ENCODE measurements around the gene MAMDC4. TPM values are rescaled to one million over a fixed set of nuclear protein-coding genes. Genes with fewer than 3 reads are reported as not detected.
"Not testable (repeated sequence)": the region's sequence is repeated elsewhere in the genome, so short reads cannot be mapped to it uniquely, and the experiment has no call there.

MAMDC4 gene
- total RNA-seq, 4 donors from 2014 or later = 1.0 to 2.2 (median 1.8) TPM

DNA sequence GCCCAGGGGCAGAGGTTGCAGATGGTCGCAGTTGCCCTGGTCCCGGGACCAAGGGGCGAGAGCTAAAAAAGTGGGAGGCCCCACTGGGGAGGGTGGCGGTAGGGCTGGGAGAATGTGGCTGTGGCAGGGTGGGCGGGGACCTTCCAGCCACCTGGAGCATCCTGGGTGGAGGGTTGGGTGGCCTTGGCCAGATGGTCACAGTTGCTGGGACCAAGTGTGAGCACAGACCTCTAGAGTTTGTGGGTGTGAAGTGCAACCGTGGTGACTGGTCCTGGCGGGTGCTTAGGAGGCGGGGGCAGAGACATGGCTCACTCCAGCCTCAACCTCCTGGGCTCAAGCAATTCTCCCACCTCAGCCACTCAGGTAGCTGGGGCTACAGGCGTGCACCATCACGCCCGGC is 28.5 kb downstream of the MAMDC4 start:
- no peak for ATAC-seq
- peaks cover 4% of the 10 kb centered on the region for H3K27me3 ChIP-seq
- H3K27ac ChIP-seq = no peak overlapping the region
- no peaks in the 10 kb centered on the region for H3K36me3 ChIP-seq
- no peaks in the 10 kb centered on the region for H3K9me3 ChIP-seq
- peaks cover 0 to 16% (median 11%) of the 10 kb centered on the region in 3 donors for H3K4me1 ChIP-seq
- TF ChIP-seq POLR2A (IDR thresholded peaks at IDR 0.05) (no peak), POLR2AphosphoS5 (IDR thresholded peaks at IDR 0.05) (no peak), EP300 (IDR thresholded peaks at IDR 0.05) (no peak), CTCF (IDR thresholded peaks at IDR 0.05) (no peak)
- H3K4me3 ChIP-seq = no peak overlapping the region
- WGBS, 2 donors (ENCODE audit: low coverage in 1 of 2) = 80% methylated on average over 6 of the region's 11 CpGs; no CpG with 5 or more reads in 1 of the 2 donors

- Histone ChIP-seq H3K4me3 (no peak overlapping the region), H3K27me3 (peaks cover 4% of the 10 kb centered on the region), H3K4me1 (peaks cover 0 to 21% (median 13%) of the 10 kb centered on the region in 3 donors), H3K27ac (peak overlapping the region in 2 of 4 donors; percentile 5 to 28), H3K9me3 (no peaks in the 10 kb centered on the region), H3K36me3 (no peaks in the 10 kb centered on the region)
- WGBS, 2 donors (ENCODE audit: low coverage in 1 of 2) = no CpG with 5 or more reads among the region's 9 CpGs
- TF ChIP-seq POLR2A (IDR thresholded peaks at IDR 0.05) (no peak), CTCF (IDR thresholded peaks at IDR 0.05) (no peak), POLR2AphosphoS5 (IDR thresholded peaks at IDR 0.05) (no peak), EP300 (IDR thresholded peaks at IDR 0.05) (no peak)
- no peak for ATAC-seq
Measured at GRCh38 chr9:136881691-136882108, 29.6 kb downstream of the MAMDC4 start.

GRCh38 chr9:136882109-136882946 is 30.2 kb downstream of the MAMDC4 start:
- ATAC-seq = no peak
- no peaks in the 10 kb centered on the region for H3K36me3 ChIP-seq
- no peak overlapping the region for H3K4me3 ChIP-seq
- TF ChIP-seq CTCF (IDR thresholded peaks at IDR 0.05) = no peak
- TF ChIP-seq EP300 (IDR thresholded peaks at IDR 0.05) = no peak
- TF ChIP-seq POLR2A (IDR thresholded peaks at IDR 0.05) = no peak
- H3K4me1 ChIP-seq = peaks cover 0 to 27% (median 15%) of the 10 kb centered on the region in 3 donors
- WGBS, 2 donors (ENCODE audit: low coverage in 1 of 2) = 51% methylated on average over 3 of the region's 19 CpGs; no CpG with 5 or more reads in 1 of the 2 donors
- H3K9me3 ChIP-seq = no peaks in the 10 kb centered on the region
- H3K27me3 ChIP-seq = peaks cover 4% of the 10 kb centered on the region
- H3K27ac ChIP-seq = peak overlapping the region in 2 of 4 donors; percentile 5 to 28

- not testable (repeated sequence) for H3K36me3 ChIP-seq, H3K27me3 ChIP-seq, H3K9me3 ChIP-seq, H3K4me3 ChIP-seq, H3K27ac ChIP-seq, ATAC-seq
- 93% methylated on average over 7 of the region's 9 CpGs; no CpG with 5 or more reads in 1 of the 2 donors for WGBS, 2 donors (ENCODE audit: low coverage in 1 of 2)
- peaks cover 0 to 33% (median 17%) of the 10 kb centered on the region in 3 donors for H3K4me1 ChIP-seq
Measured at GRCh38 chr9:136882947-136883283, 30.8 kb downstream of the MAMDC4 start.

DNA sequence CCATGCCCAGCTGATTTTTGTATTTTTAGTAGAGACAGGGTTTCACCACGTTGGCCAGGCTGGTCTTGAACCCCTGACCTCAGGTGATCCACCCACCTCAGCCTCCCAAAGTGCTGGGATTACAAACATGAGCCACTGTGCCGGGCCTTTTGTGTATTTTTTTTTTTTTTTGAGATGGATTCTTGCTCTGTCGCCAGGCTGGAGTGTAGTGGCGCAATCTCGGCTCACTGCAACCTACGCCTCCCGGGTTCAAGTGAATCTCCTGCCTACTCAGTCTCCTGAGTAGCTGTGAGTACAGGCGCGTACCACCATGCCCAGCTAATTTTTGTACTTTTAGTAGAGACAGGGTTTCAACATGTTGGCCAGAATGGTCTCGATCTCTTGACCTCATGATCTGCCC is 31.5 kb downstream of the MAMDC4 start:
- not testable (repeated sequence) for H3K27ac ChIP-seq, H3K9me3 ChIP-seq, H3K27me3 ChIP-seq, H3K4me3 ChIP-seq, H3K36me3 ChIP-seq, ATAC-seq
- WGBS, 2 donors (ENCODE audit: low coverage in 1 of 2) = 87 to 88% methylated on average over 7 to 9 of the region's 10 CpGs
- H3K4me1 ChIP-seq = peaks cover 0 to 39% (median 17%) of the 10 kb centered on the region in 3 donors

All from gastroesophageal sphincter (tissue), 4 donors.